MM.1S (cell line): ENCODE data around the gene RAB3D.

Experiments
- CTCF ChIP-seq: fragments of 300-600 bp; sonication (generic); IDR thresholded peaks from 2 replicates; pipeline ENCODE4 v1.5.1; 2016; ENCODE audit warnings: antibody characterized with exemption, low read length, mixed read lengths
- EZH2 ChIP-seq: fragments of 300-600 bp; sonication (generic); optimal IDR thresholded peaks from 2 replicates; pipeline ENCODE3; 2017; ENCODE audit warnings: low read depth, mild to moderate bottlenecking, antibody characterized with exemption, low read length, mixed read lengths
- EZH2phosphoT487 ChIP-seq: fragments of 300-600 bp; sonication (generic); IDR thresholded peaks from 2 replicates; pipeline ENCODE4 v1.6.1; 2018; ENCODE audit warnings: antibody characterized with exemption, low read length

- TF ChIP-seq CTCF (no peak), EZH2phosphoT487 (no peak), EZH2 (no peak)
These were observed 1.3 kb downstream of the RAB3D start for GRCh38 chr19:11338121-11338520.
